CD4-positive, alpha-beta T cell treated with Interleukin-4 for 4 hours (primary cell): ENCODE results near the gene KMT2D.

Experiments
- DNase-seq: peaks from one replicate; pipeline ENCODE4 v3.0.0-alpha.2; 2020

Gene KMT2D

DNA sequence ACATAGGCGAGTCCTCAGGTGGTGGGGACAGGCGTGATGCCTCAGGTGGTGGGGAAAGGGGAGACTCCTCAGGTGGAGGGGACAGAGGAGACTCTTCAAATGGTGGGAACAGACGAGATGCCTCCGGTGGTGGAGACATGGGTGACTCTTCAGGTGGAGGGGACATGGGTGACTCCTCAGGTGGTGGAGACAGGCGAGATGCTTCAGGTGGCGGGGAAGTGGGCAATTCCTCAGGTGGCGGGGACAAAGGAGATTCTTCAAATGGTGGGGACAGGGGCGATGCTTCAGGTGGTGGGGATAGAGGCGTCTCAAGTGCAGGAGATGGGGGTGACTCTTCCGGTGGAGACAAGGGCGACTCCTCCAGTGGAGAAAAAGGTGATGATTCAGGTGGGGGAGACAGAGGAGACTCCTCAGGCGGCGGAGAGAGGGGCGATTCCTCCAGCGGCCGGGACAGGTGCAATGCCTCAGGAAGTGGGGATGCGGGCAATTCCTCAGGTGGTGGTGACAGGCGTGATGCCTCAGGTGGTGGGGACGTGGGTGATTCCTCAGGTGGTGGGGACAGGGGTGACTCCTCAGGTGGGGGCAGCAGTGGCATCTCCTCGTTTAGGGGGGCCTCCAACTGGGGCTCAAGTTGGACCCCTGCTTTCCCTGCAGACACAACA, 8.7 kb downstream of the KMT2D start:
- no peak for DNase-seq

DNA sequence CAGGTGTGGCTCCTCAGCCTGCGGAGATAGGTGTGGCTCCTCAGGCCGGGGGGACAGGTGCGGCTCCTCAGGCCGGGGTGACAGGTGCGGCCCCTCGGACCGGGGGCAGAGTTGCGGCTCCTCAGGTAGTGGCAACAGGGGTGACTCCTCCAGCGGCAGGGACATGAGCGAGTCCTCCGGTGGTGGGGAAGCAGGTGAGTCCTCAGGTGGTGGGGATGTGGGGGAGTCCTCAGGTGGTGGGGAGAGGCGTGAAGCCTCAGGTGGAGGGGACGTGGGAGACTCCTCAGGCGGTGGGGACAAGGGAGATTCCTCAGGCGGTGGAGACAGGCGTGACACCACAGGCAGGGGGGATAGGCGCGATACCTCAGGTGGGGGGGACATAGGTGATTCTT, 9.2 kb downstream of the KMT2D start:
- no peak for DNase-seq

DNA sequence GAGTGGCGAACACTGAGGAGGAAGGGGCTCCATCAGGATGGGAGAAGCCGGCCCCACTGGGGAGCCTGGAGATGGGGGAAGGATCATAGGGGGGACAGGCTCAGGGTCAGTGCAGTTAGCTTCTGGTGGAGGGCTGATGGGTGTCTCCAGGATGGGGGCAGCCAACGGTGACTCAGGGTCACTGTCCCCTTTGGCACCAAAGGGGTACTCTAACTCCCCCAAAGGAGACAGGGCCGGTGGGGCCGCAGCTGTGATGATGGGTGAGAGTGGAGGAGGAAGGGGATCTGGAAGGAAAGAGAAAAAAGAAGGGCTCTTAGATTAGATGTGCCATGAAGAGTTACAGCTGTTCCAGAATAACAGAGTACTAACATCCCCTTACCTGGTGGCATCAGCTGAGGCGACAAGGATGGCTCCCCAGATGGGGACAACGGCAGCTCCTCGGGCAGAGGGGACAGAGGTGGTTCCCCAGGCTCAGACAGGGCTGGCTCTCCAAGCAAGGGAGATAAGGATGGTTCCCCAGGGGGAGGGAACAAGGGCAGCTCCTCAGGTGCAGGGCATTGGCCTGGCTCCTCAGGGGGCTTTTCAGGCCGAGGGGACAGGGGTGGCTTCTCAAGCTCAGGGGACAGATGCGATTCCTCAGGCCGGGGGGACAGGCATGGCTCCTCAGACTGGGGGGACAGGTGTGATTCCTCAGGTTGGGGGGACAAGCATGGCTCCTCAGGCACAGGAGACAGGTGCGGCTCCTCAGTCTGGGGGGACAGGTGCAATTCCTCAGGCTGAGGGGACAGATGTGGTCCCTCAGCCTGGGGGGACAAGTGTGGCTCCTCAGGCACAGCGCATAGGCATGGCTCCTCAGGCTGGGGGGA, 9.9 kb downstream of the KMT2D start:
- DNase-seq: no peak

GRCh38 chr12:49049566-49050224, 10.9 kb downstream of the KMT2D start:
- DNase-seq: no peak

DNA sequence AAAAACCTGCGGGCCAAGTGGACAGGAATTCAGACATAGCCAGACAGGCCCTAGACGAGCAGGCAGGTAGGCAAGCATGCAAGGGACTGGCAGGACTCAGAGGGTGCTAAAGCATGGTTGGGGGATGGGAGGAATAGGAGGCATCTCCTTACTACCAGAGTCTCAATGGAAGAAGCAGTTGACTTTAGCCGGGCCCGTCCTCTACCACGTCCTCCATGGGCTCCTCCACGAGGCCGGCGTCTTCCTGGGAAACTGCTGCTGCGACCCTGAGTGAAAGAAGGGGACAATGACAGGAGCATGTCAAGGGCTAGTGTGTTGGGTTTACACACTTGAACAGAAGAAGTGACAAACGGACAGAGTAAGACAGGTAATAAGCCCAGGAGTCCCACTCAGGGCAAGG, 11.6 kb downstream of the KMT2D start:
- no peak for DNase-seq

- DNase-seq: no peak
These were observed 14.3 kb downstream of the KMT2D start for GRCh38 chr12:49046129-49046895.

DNA sequence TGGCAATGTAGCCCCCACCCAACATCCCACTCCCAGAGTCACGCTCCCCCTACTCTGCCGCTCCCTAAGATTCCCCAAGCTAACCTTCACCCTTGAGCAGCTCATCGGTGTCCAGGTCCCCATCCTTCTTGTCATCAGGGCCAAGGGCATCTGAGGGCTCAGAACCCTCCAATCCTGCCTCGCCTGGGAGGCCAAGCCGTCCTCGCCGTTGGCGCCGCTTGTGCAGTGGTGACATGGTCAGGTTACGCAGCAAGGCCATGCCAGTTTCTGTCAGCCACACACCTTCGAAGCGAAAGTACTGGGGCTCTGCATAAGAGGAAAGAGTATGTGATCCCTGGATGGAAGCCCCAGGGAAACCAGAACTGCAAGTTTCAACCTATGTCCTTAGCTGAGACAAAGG, 15.9 kb downstream of the KMT2D start:
- no peak for DNase-seq

DNA sequence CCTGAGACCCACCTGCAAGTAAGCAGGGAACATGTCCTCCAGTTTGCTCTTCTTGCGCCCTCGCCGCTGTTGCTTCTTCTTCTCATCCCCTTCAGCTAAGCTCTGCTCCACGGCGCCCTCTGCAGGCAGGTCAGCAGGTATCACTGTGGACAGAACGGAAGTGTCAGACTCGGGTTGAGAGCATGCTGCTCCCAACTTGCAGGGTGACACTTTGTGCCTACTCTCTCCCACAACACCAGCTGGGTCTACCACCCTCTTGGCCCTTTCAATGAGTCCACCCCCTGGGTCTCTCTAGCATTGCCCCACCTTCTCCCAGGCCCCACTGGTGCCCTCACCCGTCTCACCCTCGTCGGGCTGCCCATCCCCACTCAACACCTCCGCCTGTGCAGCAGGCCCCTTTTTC, 16.7 kb downstream of the KMT2D start:
- DNase-seq: peak; percentile 77

- DNase-seq: no peak
These were observed 17.4 kb downstream of the KMT2D start for GRCh38 chr12:49043241-49043640.

- DNase-seq: no peak
These were observed 18.6 kb downstream of the KMT2D start for GRCh38 chr12:49041881-49042484.

DNA sequence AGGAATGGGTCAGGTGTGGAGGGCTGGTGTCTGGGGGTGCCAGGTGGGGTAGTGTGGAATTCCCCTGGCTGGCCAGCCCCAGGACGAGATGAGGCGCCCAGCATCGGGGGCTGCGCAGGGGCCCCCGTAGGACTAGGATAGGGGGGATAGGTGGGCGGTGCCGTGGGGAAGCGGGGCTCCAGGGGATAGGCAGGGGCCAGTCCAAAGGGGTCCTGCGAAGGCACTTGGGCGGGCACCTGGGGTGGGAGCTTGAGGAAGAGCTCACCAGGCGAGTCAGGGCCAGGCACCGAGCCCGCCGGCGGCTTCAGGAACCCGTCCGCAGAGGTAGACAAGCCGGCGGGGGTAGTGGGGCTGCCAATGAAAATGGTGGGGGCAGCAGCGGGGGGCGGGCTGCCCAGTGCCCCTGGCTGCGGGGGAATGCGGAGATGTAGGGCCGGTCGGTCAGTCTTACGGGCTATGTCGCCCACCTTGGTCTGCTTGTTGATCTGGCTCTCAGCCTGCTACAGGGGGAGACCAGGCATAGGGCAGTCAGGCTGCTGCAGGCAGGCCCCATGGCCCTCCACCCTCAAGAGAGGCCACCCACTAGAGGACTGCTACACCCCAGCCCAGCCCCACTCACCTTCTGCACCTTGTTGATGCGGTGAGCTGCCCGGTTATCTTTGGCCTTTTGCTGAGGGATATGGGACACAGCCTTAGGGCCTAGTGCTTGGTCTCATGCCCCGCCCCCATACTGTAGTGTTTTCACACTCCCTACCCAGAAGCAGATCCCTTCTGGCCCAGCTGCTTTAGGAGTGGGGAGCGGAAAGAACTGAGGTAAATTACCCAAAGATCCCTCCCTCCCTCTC, 19.3 kb downstream of the KMT2D start:
- DNase-seq: no peak

GRCh38 chr12:49040364-49040855, 20.2 kb downstream of the KMT2D start:
- DNase-seq: no peak

DNA sequence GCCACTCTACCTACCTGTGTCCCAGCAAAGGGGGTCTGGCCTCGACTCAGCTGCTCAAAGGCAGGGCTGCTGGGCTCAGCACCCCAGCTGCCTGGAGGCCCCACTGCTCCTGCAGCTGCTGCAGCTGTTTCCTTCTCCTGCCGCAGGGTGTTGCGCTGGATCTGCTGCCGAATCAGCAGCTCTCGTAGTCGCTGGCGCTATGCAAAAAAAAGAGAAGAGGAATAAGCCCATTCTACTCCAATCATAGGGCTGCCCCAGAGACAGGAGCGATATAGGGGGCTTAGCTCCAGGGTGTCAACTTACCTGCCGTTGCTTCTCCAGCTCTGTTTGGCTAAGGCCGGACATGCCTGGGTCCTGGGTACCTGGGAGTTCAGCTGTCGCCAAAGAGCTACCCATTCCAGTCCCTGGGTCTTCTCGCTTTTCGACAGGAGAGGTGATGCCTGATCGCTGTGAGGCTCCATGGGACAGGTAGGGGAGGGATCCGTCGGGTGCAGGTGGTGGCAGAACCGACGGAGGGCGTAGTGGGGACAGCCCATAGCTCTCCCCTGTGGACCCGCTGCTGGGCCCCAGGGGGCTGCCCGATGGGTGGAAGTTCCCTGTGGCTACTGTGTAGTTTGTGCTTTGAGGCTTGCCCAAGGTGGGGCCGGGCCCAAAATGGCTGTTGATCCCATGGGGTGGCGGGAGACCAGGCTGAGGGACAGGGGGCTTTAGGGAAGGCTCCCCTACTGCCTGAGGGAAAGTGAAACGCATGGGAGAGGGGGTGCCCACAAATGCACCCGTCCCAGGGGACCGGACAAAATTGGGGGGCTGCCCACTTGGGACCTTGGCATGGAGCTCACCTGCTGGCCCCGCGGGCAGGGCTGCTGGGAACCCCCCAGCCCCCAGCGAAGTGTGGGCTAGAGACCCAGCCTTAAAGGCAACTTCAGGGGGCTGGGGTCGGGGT, 20.9 kb downstream of the KMT2D start:
- no peak for DNase-seq

DNA sequence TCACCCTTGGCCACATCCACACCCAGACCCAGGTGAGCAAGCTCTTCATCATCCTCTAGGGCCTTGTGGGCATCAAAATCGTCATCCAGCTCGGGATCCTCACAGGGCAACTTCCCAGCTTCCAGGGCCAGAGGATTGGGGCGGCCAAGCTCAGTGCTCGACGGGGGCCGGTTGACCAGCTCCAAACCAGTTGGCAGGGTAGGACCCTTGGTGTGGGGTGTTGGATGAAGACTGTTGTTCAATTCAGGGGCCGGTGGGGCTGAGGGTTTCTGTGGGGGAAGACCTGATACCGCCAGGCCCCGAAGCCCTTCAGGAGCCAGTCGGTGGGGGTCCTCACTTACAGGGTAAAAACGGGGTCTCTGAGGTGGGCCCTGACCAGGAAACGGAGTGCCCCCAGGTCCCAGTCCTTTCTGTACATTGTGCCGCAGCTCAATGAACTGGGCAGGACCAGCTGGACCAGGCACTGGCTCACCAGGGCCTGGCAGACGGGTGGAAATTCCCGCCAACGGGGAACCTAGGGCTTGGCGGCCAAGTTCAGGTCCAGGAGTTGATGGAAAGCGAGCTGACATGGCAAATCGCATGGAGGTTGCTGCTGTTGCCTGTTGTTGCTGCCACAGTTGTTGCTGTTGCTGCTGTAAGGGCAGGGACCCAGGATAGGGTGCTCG, 22.2 kb downstream of the KMT2D start:
- no peak for DNase-seq

DNA sequence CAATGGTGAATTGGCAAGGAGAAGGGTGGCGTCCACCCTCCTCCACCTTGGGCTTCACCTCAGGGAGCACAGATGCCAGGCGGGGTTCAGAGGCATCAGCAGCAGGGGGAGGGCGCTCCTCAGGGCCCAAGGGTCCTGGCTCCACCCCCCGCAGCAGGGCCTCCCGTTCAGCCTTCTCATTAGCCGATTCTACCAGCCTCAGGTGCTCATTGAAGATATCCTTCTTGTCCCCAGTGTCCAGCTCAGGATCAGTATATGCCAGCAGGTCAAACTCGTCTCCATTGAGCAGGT, 22.7 kb downstream of the KMT2D start:
- no peak for DNase-seq

DNA sequence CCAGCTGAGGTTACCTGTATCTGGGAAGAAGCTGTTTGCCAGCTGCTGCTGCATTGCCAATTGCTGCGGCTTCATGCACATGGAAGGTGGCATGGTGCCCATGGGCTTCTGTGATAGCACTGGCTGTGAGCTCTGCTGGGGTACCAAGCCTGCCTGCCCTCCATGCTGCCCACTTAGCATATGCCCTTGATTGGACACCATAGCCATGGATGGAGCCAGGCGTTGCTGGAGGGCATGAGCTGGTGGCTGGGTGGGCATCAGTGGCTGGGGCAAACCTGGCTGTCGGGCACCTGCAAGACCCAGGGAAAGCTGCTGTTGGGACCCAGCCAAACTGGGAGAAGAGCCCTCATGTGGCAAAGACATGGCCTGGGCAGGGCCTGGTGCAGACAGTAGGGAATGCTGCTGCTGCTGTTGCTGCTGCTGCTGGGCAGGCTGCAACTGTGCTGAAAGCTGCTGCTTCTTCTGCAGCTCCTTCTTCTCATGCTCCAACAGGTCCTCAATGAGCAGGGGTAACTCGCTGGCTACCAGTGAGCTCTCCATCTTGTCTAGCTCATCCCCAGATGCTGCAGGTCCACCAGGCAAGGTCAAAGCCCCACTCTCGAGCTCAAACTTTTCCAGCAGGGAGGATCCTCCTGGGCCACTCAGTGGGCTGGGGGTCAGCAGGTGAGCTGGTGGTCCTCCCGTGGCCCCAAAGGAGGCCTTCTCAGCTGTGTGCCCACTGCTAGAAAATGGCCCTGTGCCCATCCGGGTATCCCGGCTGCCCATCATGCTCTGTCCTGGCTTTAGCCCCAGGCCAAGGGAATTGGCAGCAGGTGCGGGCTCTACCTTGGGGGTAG, 23.3 kb downstream of the KMT2D start:
- DNase-seq: no peak

DNA sequence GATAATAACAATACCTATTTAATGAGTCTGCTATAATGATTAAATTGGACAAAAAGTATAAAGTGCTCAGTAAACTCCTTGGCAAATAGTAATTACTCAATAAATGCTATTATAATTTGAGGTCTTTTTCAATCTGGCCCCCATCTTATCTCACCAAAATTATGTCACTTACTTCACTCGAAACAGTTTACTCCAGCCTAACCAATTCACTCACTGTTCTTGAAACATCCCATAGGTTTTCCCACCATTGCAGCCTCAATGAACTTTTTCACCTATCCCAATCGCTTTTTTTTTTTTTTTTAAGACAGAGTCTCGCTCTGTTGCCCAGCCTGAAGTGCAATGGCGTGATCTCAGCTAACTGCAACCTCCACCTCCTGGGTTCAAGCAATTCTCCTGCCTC, 24.6 kb downstream of the KMT2D start:
- DNase-seq: no peak

DNA sequence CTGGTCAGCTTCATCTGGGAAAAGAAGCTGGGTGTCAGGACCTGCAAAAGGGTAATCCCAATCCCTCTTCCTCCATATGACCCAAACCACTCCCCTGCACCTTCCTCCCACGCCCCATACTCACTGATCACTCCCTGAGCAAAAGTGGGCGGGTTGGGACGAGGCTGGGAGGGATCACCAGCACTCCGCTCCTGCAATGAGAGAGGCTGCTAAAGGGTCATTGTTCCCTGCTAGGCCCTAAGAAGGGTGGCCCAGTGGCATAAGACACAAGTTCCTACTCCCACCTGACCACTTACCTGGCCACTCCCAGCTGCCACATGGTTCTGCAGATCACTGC, 26.3 kb downstream of the KMT2D start:
- DNase-seq: no peak

- DNase-seq: no peak
These were observed 26.8 kb downstream of the KMT2D start for GRCh38 chr12:49033611-49034285.
